H9 (cell line): Measurements from ENCODE around the gene SSBP3. TPM values are rescaled to one million over a fixed set of nuclear protein-coding genes. Genes with fewer than 3 reads are reported as not detected.

ENCODE experiments used
- DNase-seq: peaks from one replicate; pipeline ENCODE4 v3.0.0-alpha.2; 2017
- H2AFZ ChIP-seq: one replicate; pipeline ENCODE4 v1.6.1; 2013; ENCODE audit warnings: mild to moderate bottlenecking, low read length, control low read depth, moderate library complexity
- H2AK5ac ChIP-seq: 2 replicates; pipeline ENCODE4 v1.6.1; 2013; ENCODE audit warnings: low read length, control low read depth, mixed read lengths; ENCODE audit not compliant: insufficient read length
- H2BK120ac ChIP-seq: one replicate; pipeline ENCODE4 v1.6.1; 2013; ENCODE audit warnings: low read depth, mild to moderate bottlenecking, low read length, control low read depth, inconsistent platforms; ENCODE audit not compliant: poor library complexity, severe bottlenecking
- H2BK12ac ChIP-seq: 2 replicates; pipeline ENCODE4 v1.6.1; 2013; ENCODE audit warnings: low read length, control low read depth, mixed read lengths, low read depth; ENCODE audit not compliant: insufficient read length
- H2BK15ac ChIP-seq: 2 replicates; pipeline ENCODE4 v1.6.1; 2013; ENCODE audit warnings: low read depth, low read length, control low read depth
- H2BK20ac ChIP-seq: one replicate; pipeline ENCODE4 v1.6.1; 2013; ENCODE audit warnings: low read depth, mild to moderate bottlenecking, low read length, control low read depth, inconsistent platforms; ENCODE audit not compliant: poor library complexity, severe bottlenecking
- H2BK5ac ChIP-seq: 2 replicates; pipeline ENCODE4 v1.6.1; 2013; ENCODE audit warnings: low read length, control low read depth, mixed read lengths; ENCODE audit not compliant: insufficient read length
- H3K14ac ChIP-seq: 2 replicates; pipeline ENCODE4 v1.6.1; 2013; ENCODE audit warnings: low read length, control low read depth; ENCODE audit not compliant: insufficient read depth
- H3K18ac ChIP-seq: 2 replicates; pipeline ENCODE4 v1.6.1; 2013; ENCODE audit warnings: low read depth, mild to moderate bottlenecking, mixed read lengths, low read length, control low read depth; ENCODE audit not compliant: insufficient read length
- H3K23ac ChIP-seq: 2 replicates; pipeline ENCODE4 v1.6.1; 2013; ENCODE audit warnings: low read length, control low read depth, mixed read lengths, low read depth; ENCODE audit not compliant: insufficient read length
- H3K23me2 ChIP-seq: 2 replicates; pipeline ENCODE4 v1.6.1; 2013; ENCODE audit warnings: low read depth, mild to moderate bottlenecking, mixed read lengths, low read length, control low read depth; ENCODE audit not compliant: insufficient read length, poor library complexity, severe bottlenecking
- H3K27ac ChIP-seq: 2 replicates; pipeline ENCODE4 v1.5.1; 2013; ENCODE audit warnings: low read length, control low read depth, mixed read lengths, low read depth; ENCODE audit not compliant: insufficient read length
- H3K27me3 ChIP-seq: 2 replicates; pipeline ENCODE4 v1.6.1; 2013; ENCODE audit warnings: low read length, control low read depth, inconsistent platforms; ENCODE audit not compliant: insufficient read depth
- H3K4ac ChIP-seq: 2 replicates; pipeline ENCODE4 v1.6.1; 2013; ENCODE audit warnings: low read depth, mild to moderate bottlenecking, control low read depth, inconsistent platforms, low read length, moderate library complexity
- H3K4me1 ChIP-seq: 2 replicates; pipeline ENCODE4 v1.6.1; 2013; ENCODE audit warnings: low read length, control low read depth, inconsistent platforms; ENCODE audit not compliant: insufficient read depth
- H3K4me2 ChIP-seq: 2 replicates; pipeline ENCODE4 v1.6.1; 2013; ENCODE audit warnings: low read length, control low read depth, mixed read lengths; ENCODE audit not compliant: insufficient read length, insufficient read depth
- H3K56ac ChIP-seq: 2 replicates; pipeline ENCODE4 v1.6.1; 2013; ENCODE audit warnings: low read depth, mild to moderate bottlenecking, mixed read lengths, low read length, control low read depth; ENCODE audit not compliant: insufficient read length
- H3K79me1 ChIP-seq: 2 replicates; pipeline ENCODE4 v1.6.1; 2013; ENCODE audit warnings: low read depth, mild to moderate bottlenecking, moderate library complexity, low read length, control low read depth, inconsistent platforms; ENCODE audit not compliant: insufficient read depth, poor library complexity, severe bottlenecking
- H3K79me2 ChIP-seq: 2 replicates; pipeline ENCODE4 v1.6.1; 2013; ENCODE audit warnings: low read length, control low read depth, inconsistent platforms; ENCODE audit not compliant: insufficient read depth
- H3K9ac ChIP-seq: 2 replicates; pipeline ENCODE4 v1.6.1; 2013; ENCODE audit warnings: low read length, control low read depth, mixed read lengths; ENCODE audit not compliant: insufficient read length; ENCODE audit errors: extremely low read depth
- H3K9me3 ChIP-seq: one replicate; pipeline ENCODE4 v1.6.1; 2013; ENCODE audit warnings: low read depth, low read length, inconsistent platforms; ENCODE audit not compliant: control insufficient read depth
- H3T11ph ChIP-seq: one replicate; pipeline ENCODE4 v1.6.1; 2013; ENCODE audit warnings: mild to moderate bottlenecking, low read length, control low read depth, inconsistent platforms
- H4K20me1 ChIP-seq: one replicate; pipeline ENCODE4 v1.6.1; 2013; ENCODE audit not compliant: control insufficient read depth, insufficient read length, insufficient read depth
- H4K5ac ChIP-seq: 2 replicates; pipeline ENCODE4 v1.6.1; 2013; ENCODE audit warnings: low read depth, mild to moderate bottlenecking, mixed read lengths, low read length, control low read depth; ENCODE audit not compliant: insufficient read length
- H4K8ac ChIP-seq: replicated peaks from 2 replicates; pipeline ENCODE4 v1.6.1; 2013; ENCODE audit warnings: low read length, control low read depth, mixed read lengths, low read depth; ENCODE audit not compliant: insufficient read length
- H4K91ac ChIP-seq: 2 replicates; pipeline ENCODE4 v1.6.1; 2013; ENCODE audit warnings: low read depth, mild to moderate bottlenecking, moderate library complexity, mixed read lengths, low read length, control low read depth; ENCODE audit not compliant: insufficient read length
- H3K27ac Mint-ChIP-seq, 3 experiments: 2 replicates in 2 of 3; 3 replicates in 1 of 3; pipeline ENCODE4 v1.8.0; 2020 to 2021; ENCODE audit warnings: mixed read lengths in 3 of 3, mild to moderate bottlenecking in 1 of 3, moderate library complexity in 1 of 3
- H3K27me3 Mint-ChIP-seq: 2 replicates; pipeline ENCODE4 v1.8.0; 2021; ENCODE audit warnings: low read depth, mild to moderate bottlenecking, moderate library complexity, mixed read lengths
- H3K36me3 Mint-ChIP-seq, 3 experiments: 2 replicates in 2 of 3; 3 replicates in 1 of 3; pipeline ENCODE4 v1.8.0; 2020 to 2021; ENCODE audit warnings: low read depth in 3 of 3, mixed read lengths in 3 of 3; ENCODE audit not compliant: insufficient read depth in 1 of 3
- H3K4me1 Mint-ChIP-seq, 2 experiments: 2 replicates each; pipeline ENCODE4 v1.8.0; 2020; ENCODE audit warnings: mixed read lengths in 2 of 2
- H3K4me3 Mint-ChIP-seq, 2 experiments: 2 replicates in 1 of 2; 3 replicates in 1 of 2; pipeline ENCODE4 v1.8.0; 2020 to 2021; ENCODE audit warnings: mild to moderate bottlenecking in 2 of 2, mixed read lengths in 2 of 2, moderate library complexity in 1 of 2
- H3K9me3 Mint-ChIP-seq, 2 experiments: 2 replicates in 1 of 2; 3 replicates in 1 of 2; pipeline ENCODE4 v1.8.0; 2020; ENCODE audit warnings: mild to moderate bottlenecking in 2 of 2, mixed read lengths in 2 of 2, moderate library complexity in 1 of 2
- CTCF ChIP-seq: fragments of 200-600 bp; sonication (generic); conservative IDR thresholded peaks from 3 replicates; pipeline ENCODE4 v1.8.0; 2021; ENCODE audit warnings: antibody characterized with exemption, mild to moderate bottlenecking
- WGBS: extraction: QIAGEN DNeasy Blood & Tissue Kit; methylation state at CpG from one replicate; pipeline ENCODE4 v1.1.7; 2013; ENCODE audit warnings: missing lambda C conversion rate, low lambda C conversion rate, mixed read lengths; ENCODE audit not compliant: insufficient read length; ENCODE audit errors: extremely low coverage; 5-methylcytosine and 5-hydroxymethylcytosine counted together
- total RNA-seq: library from RNA; stranded (reverse); gene quantifications from 2 replicates; pipeline ENCODE4 v1.2.1, GENCODE V29; 2021

SSBP3 gene
- total RNA-seq, 1 experiment from 2014 or later = 126 TPM

- no peak overlapping the region for H2BK5ac ChIP-seq
- TF ChIP-seq CTCF = no peak
- no peak overlapping the region for H2BK12ac ChIP-seq
- no peak for DNase-seq
- no peaks in the 10 kb centered on the region for H3K9me3 Mint-ChIP-seq
- H3K4me3 Mint-ChIP-seq = no peak overlapping the region
- peaks cover 9% of the 10 kb centered on the region for H3K23me2 ChIP-seq
- no peak overlapping the region for H3K56ac ChIP-seq
- H4K5ac ChIP-seq = no peak overlapping the region
- H3K9ac ChIP-seq = no peak overlapping the region
- peaks cover 48% of the 10 kb centered on the region; the same call in 1 of the 2 replicates for H3K79me2 ChIP-seq
- no peak overlapping the region for H3K27ac ChIP-seq
- no peak overlapping the region for H2BK120ac ChIP-seq
- no peak overlapping the region for H3K14ac ChIP-seq
- no peaks in the 10 kb centered on the region; the same call in 1 of the 2 replicates for H3K4me1 ChIP-seq
- H3K4me1 Mint-ChIP-seq = peaks cover 45 to 58% of the 10 kb centered on the region in 2 experiments
- WGBS = no CpG with 5 or more reads among the region's 6 CpGs
- H3K36me3 Mint-ChIP-seq = peaks cover 65 to 76% (median 74%) of the 10 kb centered on the region in 3 experiments
- H2AK5ac ChIP-seq = no peak overlapping the region
- H4K20me1 ChIP-seq = peaks cover 5% of the 10 kb centered on the region
- no peak overlapping the region for H3K4ac ChIP-seq
- peaks cover 15% of the 10 kb centered on the region for H3K79me1 ChIP-seq
- H3K27me3 Mint-ChIP-seq = no peaks in the 10 kb centered on the region
- no peak overlapping the region for H2BK20ac ChIP-seq
- H3K27me3 ChIP-seq = no peaks in the 10 kb centered on the region
- no peak overlapping the region for H3T11ph ChIP-seq
- no peak overlapping the region for H2AFZ ChIP-seq
- H3K4me2 ChIP-seq = no peak overlapping the region
- no peak overlapping the region for H3K27ac Mint-ChIP-seq
- H4K8ac ChIP-seq = no peak overlapping the region
- no peak overlapping the region for H3K18ac ChIP-seq
- H2BK15ac ChIP-seq = no peak overlapping the region
- no peak overlapping the region for H4K91ac ChIP-seq
- H3K9me3 ChIP-seq = no peaks in the 10 kb centered on the region
- no peak overlapping the region for H3K23ac ChIP-seq
Observed at GRCh38 chr1:54401799-54402198, 4.4 kb downstream of the SSBP3 start.
